ENCODE data around the gene OR2M2.

Gene OR2M2
- 0 to 1.3 (median 0) reads per million in 17 experiments for total RNA-seq

GRCh38 chr1:248174521-248174920, at the start of gene OR2M2:
OR2M2 (plus strand) TSS chr1:248174821; CDS start chr1:248179986, 5,165 bp downstream.
- DNase-seq = no peak

GRCh38 chr1:248127653-248128052, 47.0 kb upstream of the OR2M2 start:
- no peak for DNase-seq

- no peak for DNase-seq
These were observed 37.8 kb upstream of the OR2M2 start for GRCh38 chr1:248136811-248137210.

- no peak for DNase-seq
These were observed 33.8 kb upstream of the OR2M2 start for GRCh38 chr1:248140846-248141245.

GRCh38 chr1:248143311-248143710, 31.3 kb upstream of the OR2M2 start:
- DNase-seq = no peak

- DNase-seq = no peak
These were observed 30.0 kb upstream of the OR2M2 start, which contains the start of gene OR2M5 for GRCh38 chr1:248144513-248145198. OR2M5 (plus strand) TSS chr1:248145148; CDS start chr1:248145148, 0 bp downstream.

GRCh38 chr1:248152056-248152827, 22.4 kb upstream of the OR2M2 start:
- DNase-seq = peak in 1 of 4 experiments; percentile 0

- peak in 1 of 4 experiments; percentile 6 for DNase-seq
These were observed 18.7 kb upstream of the OR2M2 start for GRCh38 chr1:248155927-248156326.

- DNase-seq = no peak
These were observed 15.9 kb upstream of the OR2M2 start for GRCh38 chr1:248158758-248159157.

- DNase-seq = no peak
These were observed 10.6 kb upstream of the OR2M2 start for GRCh38 chr1:248164031-248164430.

- no peak for DNase-seq
These were observed 9.4 kb upstream of the OR2M2 start for GRCh38 chr1:248165186-248165585.

- no peak for DNase-seq
These were observed 9.4 kb downstream of the OR2M2 start for GRCh38 chr1:248183996-248184395.

- no peak for DNase-seq
These were observed 12.7 kb downstream of the OR2M2 start for GRCh38 chr1:248187363-248187762.

GRCh38 chr1:248189026-248189425, 14.4 kb downstream of the OR2M2 start:
- no peak for DNase-seq

GRCh38 chr1:248194117-248194516, 19.5 kb downstream of the OR2M2 start:
- no peak for DNase-seq

GRCh38 chr1:248196965-248197364, 22.3 kb downstream of the OR2M2 start, which contains the start of gene OR2M3:
OR2M3 (plus strand) TSS chr1:248197265; CDS start chr1:248203068, 5,803 bp downstream.
- no peak for DNase-seq

GRCh38 chr1:248215880-248216279, 41.3 kb downstream of the OR2M2 start:
- no peak for DNase-seq

- DNase-seq = no peak
These were observed 50.9 kb downstream of the OR2M2 start for GRCh38 chr1:248225537-248225936.

GRCh38 chr1:248229360-248229908, 54.8 kb downstream of the OR2M2 start:
- DNase-seq = no peak
